GM23338 (cell line): ENCODE data around the gene ZNF148. TPM values are rescaled to one million over a fixed set of nuclear protein-coding genes. Genes with fewer than 3 reads are reported as not detected.

Experiments
- ATAC-seq: fragments of 200-7000 bp; cut with Tn5 transposase; 3 replicates; pipeline ENCODE4 v1.9.1; 2020
- DNase-seq: peaks from one replicate; pipeline ENCODE4 v3.0.0-alpha.2; 2015; ENCODE audit warnings: low spot score
- H2AFZ ChIP-seq: fragments of 200-600 bp; sonication (generic); 2 replicates; pipeline ENCODE4 v1.8.0; 2016; ENCODE audit warnings: antibody characterized with exemption, mild to moderate bottlenecking, moderate library complexity
- H3F3A ChIP-seq: fragments of 200-600 bp; sonication (generic); replicated peaks from 2 replicates; pipeline ENCODE4 v1.8.0; 2017; ENCODE audit warnings: antibody characterized with exemption, mixed run types, low read depth
- H3K27ac ChIP-seq: fragments of 200-600 bp; sonication (generic); 2 replicates; pipeline ENCODE4 v1.6.1; 2016; ENCODE audit warnings: low read depth
- H3K27me3 ChIP-seq: fragments of 200-600 bp; sonication (generic); 2 replicates; pipeline ENCODE4 v1.8.0; 2016; ENCODE audit warnings: mild to moderate bottlenecking, mixed run types, moderate library complexity; ENCODE audit not compliant: insufficient read depth
- H3K36me3 ChIP-seq: fragments of 200-600 bp; sonication (generic); 2 replicates; pipeline ENCODE4 v1.8.0; 2016; ENCODE audit warnings: mild to moderate bottlenecking; ENCODE audit not compliant: insufficient read depth
- H3K4me1 ChIP-seq: fragments of 200-600 bp; sonication (generic); 2 replicates; pipeline ENCODE4 v1.8.0; 2016; ENCODE audit warnings: mild to moderate bottlenecking, moderate library complexity; ENCODE audit not compliant: insufficient read depth
- H3K4me2 ChIP-seq: fragments of 200-600 bp; sonication (generic); 2 replicates; pipeline ENCODE4 v1.7.1; 2017; ENCODE audit warnings: mixed run types
- H3K4me3 ChIP-seq: fragments of 200-600 bp; sonication (generic); 2 replicates; pipeline ENCODE4 v1.6.1; 2016; ENCODE audit warnings: mixed run types
- H3K79me2 ChIP-seq: fragments of 200-600 bp; sonication (generic); replicated peaks from 2 replicates; pipeline ENCODE4 v1.8.0; 2017; ENCODE audit warnings: mild to moderate bottlenecking; ENCODE audit not compliant: insufficient read depth
- H3K9me2 ChIP-seq: fragments of 200-600 bp; sonication (generic); 2 replicates; pipeline ENCODE4 v1.8.0; 2017; ENCODE audit not compliant: insufficient read depth
- H4K20me1 ChIP-seq: fragments of 200-600 bp; sonication (generic); replicated peaks from 2 replicates; pipeline ENCODE4 v1.8.0; 2017; ENCODE audit warnings: mild to moderate bottlenecking; ENCODE audit not compliant: insufficient read depth
- H3K27ac Mint-ChIP-seq: 2 replicates; pipeline ENCODE4 v1.8.0; 2020; ENCODE audit warnings: inconsistent platforms, mild to moderate bottlenecking, moderate library complexity, mixed read lengths
- H3K27me3 Mint-ChIP-seq: 3 replicates; pipeline ENCODE4 v1.8.0; 2022; ENCODE audit warnings: low read depth, mild to moderate bottlenecking, moderate library complexity, mixed read lengths, inconsistent platforms; ENCODE audit not compliant: insufficient read depth, poor library complexity
- H3K36me3 Mint-ChIP-seq: 3 replicates; pipeline ENCODE4 v1.8.0; 2021; ENCODE audit warnings: low read depth, mild to moderate bottlenecking, inconsistent platforms, moderate library complexity, mixed read lengths
- H3K4me1 Mint-ChIP-seq: 3 replicates; pipeline ENCODE4 v1.8.0; 2020; ENCODE audit warnings: mild to moderate bottlenecking, inconsistent platforms, mixed read lengths
- H3K4me3 Mint-ChIP-seq: 3 replicates; pipeline ENCODE4 v1.8.0; 2021; ENCODE audit warnings: moderate library complexity, mild to moderate bottlenecking, inconsistent platforms, mixed read lengths
- H3K9me3 Mint-ChIP-seq: 3 replicates; pipeline ENCODE4 v1.8.0; 2020; ENCODE audit warnings: moderate library complexity, mild to moderate bottlenecking, inconsistent platforms, mixed read lengths
- CREB1 ChIP-seq: fragments of 250-450 bp; sonication (Bioruptor Pico); IDR thresholded peaks from 2 replicates; pipeline ENCODE4 v1.5.0; 2020; ENCODE audit warnings: low read depth, mild to moderate bottlenecking, moderate library complexity
- EZH2 ChIP-seq: fragments of 200-600 bp; sonication (generic); IDR thresholded peaks from one replicate; pipeline ENCODE4 v1.8.0; 2017; ENCODE audit warnings: antibody characterized with exemption, mild to moderate bottlenecking, low read depth; ENCODE audit not compliant: unreplicated experiment
- EZH2phosphoT487 ChIP-seq: fragments of 200-600 bp; sonication (generic); IDR thresholded peaks from one replicate; pipeline ENCODE4 v1.8.1; 2018; ENCODE audit warnings: antibody characterized with exemption; ENCODE audit not compliant: unreplicated experiment
- JUNB ChIP-seq: IDR thresholded peaks from one replicate; pipeline ENCODE4 v1.6.1; 2016; ENCODE audit warnings: antibody characterized with exemption; ENCODE audit not compliant: unreplicated experiment
- NANOG ChIP-seq: IDR thresholded peaks from 2 replicates; pipeline ENCODE4 v1.6.1; 2016; ENCODE audit warnings: antibody characterized with exemption, borderline replicate concordance
- POLR2AphosphoS5 ChIP-seq: IDR thresholded peaks from 2 replicates; pipeline ENCODE4 v1.6.1; 2016; ENCODE audit warnings: antibody characterized with exemption, low read depth
- STAT1 ChIP-seq: IDR thresholded peaks from one replicate; pipeline ENCODE4 v1.6.1; 2016; ENCODE audit warnings: antibody characterized with exemption; ENCODE audit not compliant: unreplicated experiment
- ZNF114 ChIP-seq: fragments of 250-450 bp; sonication (Bioruptor Pico); IDR thresholded peaks from 2 replicates; pipeline ENCODE4 v1.5.0; 2020; ENCODE audit warnings: mild to moderate bottlenecking, moderate library complexity
- ZNF331 ChIP-seq: fragments of 250-450 bp; sonication (Bioruptor Pico); IDR thresholded peaks from 2 replicates; pipeline ENCODE4 v1.5.0; 2020; ENCODE audit warnings: low read depth, mild to moderate bottlenecking, moderate library complexity
- polyA plus RNA-seq: library from polyadenylated mRNA; unstranded; fragments of >200 nt; fragmentation: Nextera tagmentation; extraction: Ambion mirVana; gene quantifications from 2 replicates; pipeline ENCODE4 v1.2.1, GENCODE V29; 2016
- total RNA-seq: library from RNA; depleted of rRNA; stranded (reverse); fragments of >200 nt; shearing (Covaris generic); gene quantifications from 2 replicates; pipeline ENCODE4 v1.2.3, GENCODE V29; 2014
- TF ChIP-seq, protein P1 (sequence below), 2 experiments: fragments of 200-600 bp in 1 of 2; sonication (generic) in 1 of 2; conservative IDR thresholded peaks; 2 replicates each; pipeline versions ENCODE4 v1.5.1 to v1.6.1; 2016 to 2017; ENCODE audit warnings: antibody characterized with exemption in 2 of 2, low read depth in 2 of 2, mild to moderate bottlenecking in 2 of 2, moderate library complexity in 1 of 2
- TF ChIP-seq, protein P2 (sequence below): IDR thresholded peaks from 2 replicates; pipeline ENCODE4 v1.6.1; 2016; ENCODE audit warnings: antibody characterized with exemption
- TF ChIP-seq, protein P3 (sequence below): IDR thresholded peaks from one replicate; pipeline ENCODE4 v1.6.1; 2018; ENCODE audit warnings: antibody characterized with exemption; ENCODE audit not compliant: unreplicated experiment

ZNF148 gene
- total and polyA plus RNA-seq, 2 experiments from 2014 or later: 13.9 to 16.9 TPM

DNA sequence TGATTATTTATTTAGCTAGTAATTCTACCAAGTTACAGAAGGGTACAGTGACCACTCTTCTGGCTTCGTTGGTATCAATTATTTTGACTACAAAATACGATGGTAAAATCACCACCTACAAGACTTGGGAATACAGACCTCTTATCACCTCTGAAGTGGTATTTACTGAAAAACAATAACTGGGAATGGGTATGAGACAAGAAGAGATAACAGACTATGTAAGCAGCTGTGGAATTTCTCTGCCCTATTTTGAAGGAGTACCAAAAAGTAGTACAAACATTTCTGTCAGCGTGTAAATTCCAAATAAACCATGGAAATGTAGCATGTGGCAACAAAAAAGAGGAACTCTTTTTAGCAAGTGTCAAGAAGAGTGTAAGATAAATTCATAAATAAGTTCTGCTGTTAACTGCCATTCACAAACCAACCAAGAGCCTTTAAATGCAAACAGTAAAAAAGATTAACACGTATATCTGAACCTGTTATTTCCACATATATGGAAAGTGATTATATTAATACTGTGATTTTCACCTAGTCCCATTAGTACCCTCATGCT is 85.6 kb downstream of the ZNF148 start:
- H3K36me3 Mint-ChIP-seq: peaks cover 6% of the 10 kb centered on the region; the same call in 1 of the 3 replicates
- Histone ChIP-seq H3K4me3 (no peak overlapping the region), H3K79me2 (no peaks in the 10 kb centered on the region), H3K9me2 (no peaks in the 10 kb centered on the region), H4K20me1 (no peaks in the 10 kb centered on the region), H3K36me3 (no peaks in the 10 kb centered on the region), H3K27ac (no peak overlapping the region), H3K4me1 (0 out of 2 replicates have a peak, but pooled peaks cover 8% of the 10 kb centered on the region), H3K4me2 (no peak overlapping the region), H2AFZ (no peak overlapping the region), H3K27me3 (no peaks in the 10 kb centered on the region), H3F3A (no peaks in the 10 kb centered on the region)
- no peak overlapping the region for H3K4me3 Mint-ChIP-seq
- ATAC-seq (no peak), DNase-seq (no peak)
- no peaks in the 10 kb centered on the region for H3K9me3 Mint-ChIP-seq
- no peak overlapping the region for H3K27ac Mint-ChIP-seq
- no peak for TF ChIP-seq JUNB
- TF ChIP-seq, protein P1, sequence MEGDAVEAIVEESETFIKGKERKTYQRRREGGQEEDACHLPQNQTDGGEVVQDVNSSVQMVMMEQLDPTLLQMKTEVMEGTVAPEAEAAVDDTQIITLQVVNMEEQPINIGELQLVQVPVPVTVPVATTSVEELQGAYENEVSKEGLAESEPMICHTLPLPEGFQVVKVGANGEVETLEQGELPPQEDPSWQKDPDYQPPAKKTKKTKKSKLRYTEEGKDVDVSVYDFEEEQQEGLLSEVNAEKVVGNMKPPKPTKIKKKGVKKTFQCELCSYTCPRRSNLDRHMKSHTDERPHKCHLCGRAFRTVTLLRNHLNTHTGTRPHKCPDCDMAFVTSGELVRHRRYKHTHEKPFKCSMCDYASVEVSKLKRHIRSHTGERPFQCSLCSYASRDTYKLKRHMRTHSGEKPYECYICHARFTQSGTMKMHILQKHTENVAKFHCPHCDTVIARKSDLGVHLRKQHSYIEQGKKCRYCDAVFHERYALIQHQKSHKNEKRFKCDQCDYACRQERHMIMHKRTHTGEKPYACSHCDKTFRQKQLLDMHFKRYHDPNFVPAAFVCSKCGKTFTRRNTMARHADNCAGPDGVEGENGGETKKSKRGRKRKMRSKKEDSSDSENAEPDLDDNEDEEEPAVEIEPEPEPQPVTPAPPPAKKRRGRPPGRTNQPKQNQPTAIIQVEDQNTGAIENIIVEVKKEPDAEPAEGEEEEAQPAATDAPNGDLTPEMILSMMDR (conservative IDR thresholded peaks at IDR 0.05; ENCODE audit: low read depth in 2 of 2): no peak
- TF ChIP-seq ZNF114 (CRISPR knock-in tag): no peak
- H3K27me3 Mint-ChIP-seq: no peaks in the 10 kb centered on the region
- H3K4me1 Mint-ChIP-seq: peaks cover 6% of the 10 kb centered on the region

DNA sequence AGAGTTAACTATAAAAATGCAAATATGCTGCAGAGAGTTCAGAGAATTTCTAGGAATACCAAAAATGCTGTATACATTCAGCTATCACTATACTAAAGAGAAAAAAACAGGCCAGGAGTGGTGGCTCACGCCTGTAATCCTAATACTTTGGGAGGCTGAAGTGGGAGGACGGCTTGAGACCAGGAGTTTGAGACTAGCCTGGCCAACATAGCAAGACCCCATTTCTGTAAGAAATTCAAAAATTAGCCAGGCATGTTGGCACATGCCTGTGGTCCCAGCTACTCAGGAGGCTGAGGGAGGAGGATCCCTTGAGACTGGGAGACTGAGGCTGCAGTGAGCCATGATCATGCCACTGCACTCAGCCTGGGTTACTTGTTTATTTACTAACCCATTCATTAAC is 87.9 kb downstream of the ZNF148 start:
- H3K4me3 Mint-ChIP-seq: no peak overlapping the region
- no peaks in the 10 kb centered on the region for H3K36me3 ChIP-seq
- H3F3A ChIP-seq: no peaks in the 10 kb centered on the region
- peaks cover 26% of the 10 kb centered on the region for H3K4me1 ChIP-seq
- no peaks in the 10 kb centered on the region for H3K9me2 ChIP-seq
- DNase-seq: no peak
- H3K27me3 Mint-ChIP-seq: no peaks in the 10 kb centered on the region
- no peaks in the 10 kb centered on the region for H3K9me3 Mint-ChIP-seq
- H4K20me1 ChIP-seq: no peaks in the 10 kb centered on the region
- H3K4me3 ChIP-seq: no peak overlapping the region
- ATAC-seq: no peak
- peaks cover 26% of the 10 kb centered on the region for H3K4me1 Mint-ChIP-seq
- H3K27ac ChIP-seq: no peak overlapping the region
- H2AFZ ChIP-seq: no peak overlapping the region
- no peaks in the 10 kb centered on the region; the same call in 1 of the 2 replicates for H3K79me2 ChIP-seq
- no peak overlapping the region for H3K27ac Mint-ChIP-seq
- no peaks in the 10 kb centered on the region for H3K27me3 ChIP-seq
- H3K36me3 Mint-ChIP-seq: peaks cover 6% of the 10 kb centered on the region; the same call in 1 of the 3 replicates
- H3K4me2 ChIP-seq: no peak overlapping the region
- no peak for TF ChIP-seq POLR2AphosphoS5
- no peak for TF ChIP-seq ZNF114 (CRISPR knock-in tag)
- TF ChIP-seq, protein P2, sequence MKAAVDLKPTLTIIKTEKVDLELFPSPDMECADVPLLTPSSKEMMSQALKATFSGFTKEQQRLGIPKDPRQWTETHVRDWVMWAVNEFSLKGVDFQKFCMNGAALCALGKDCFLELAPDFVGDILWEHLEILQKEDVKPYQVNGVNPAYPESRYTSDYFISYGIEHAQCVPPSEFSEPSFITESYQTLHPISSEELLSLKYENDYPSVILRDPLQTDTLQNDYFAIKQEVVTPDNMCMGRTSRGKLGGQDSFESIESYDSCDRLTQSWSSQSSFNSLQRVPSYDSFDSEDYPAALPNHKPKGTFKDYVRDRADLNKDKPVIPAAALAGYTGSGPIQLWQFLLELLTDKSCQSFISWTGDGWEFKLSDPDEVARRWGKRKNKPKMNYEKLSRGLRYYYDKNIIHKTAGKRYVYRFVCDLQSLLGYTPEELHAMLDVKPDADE: no peak
- TF ChIP-seq JUNB: no peak
- TF ChIP-seq, protein P1 (conservative IDR thresholded peaks at IDR 0.05; ENCODE audit: low read depth in 2 of 2): no peak
- TF ChIP-seq, protein P3, sequence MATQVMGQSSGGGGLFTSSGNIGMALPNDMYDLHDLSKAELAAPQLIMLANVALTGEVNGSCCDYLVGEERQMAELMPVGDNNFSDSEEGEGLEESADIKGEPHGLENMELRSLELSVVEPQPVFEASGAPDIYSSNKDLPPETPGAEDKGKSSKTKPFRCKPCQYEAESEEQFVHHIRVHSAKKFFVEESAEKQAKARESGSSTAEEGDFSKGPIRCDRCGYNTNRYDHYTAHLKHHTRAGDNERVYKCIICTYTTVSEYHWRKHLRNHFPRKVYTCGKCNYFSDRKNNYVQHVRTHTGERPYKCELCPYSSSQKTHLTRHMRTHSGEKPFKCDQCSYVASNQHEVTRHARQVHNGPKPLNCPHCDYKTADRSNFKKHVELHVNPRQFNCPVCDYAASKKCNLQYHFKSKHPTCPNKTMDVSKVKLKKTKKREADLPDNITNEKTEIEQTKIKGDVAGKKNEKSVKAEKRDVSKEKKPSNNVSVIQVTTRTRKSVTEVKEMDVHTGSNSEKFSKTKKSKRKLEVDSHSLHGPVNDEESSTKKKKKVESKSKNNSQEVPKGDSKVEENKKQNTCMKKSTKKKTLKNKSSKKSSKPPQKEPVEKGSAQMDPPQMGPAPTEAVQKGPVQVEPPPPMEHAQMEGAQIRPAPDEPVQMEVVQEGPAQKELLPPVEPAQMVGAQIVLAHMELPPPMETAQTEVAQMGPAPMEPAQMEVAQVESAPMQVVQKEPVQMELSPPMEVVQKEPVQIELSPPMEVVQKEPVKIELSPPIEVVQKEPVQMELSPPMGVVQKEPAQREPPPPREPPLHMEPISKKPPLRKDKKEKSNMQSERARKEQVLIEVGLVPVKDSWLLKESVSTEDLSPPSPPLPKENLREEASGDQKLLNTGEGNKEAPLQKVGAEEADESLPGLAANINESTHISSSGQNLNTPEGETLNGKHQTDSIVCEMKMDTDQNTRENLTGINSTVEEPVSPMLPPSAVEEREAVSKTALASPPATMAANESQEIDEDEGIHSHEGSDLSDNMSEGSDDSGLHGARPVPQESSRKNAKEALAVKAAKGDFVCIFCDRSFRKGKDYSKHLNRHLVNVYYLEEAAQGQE: no peak
- TF ChIP-seq EZH2: no peak
- TF ChIP-seq NANOG: no peak
- TF ChIP-seq EZH2phosphoT487: no peak
- no peak for TF ChIP-seq CREB1 (CRISPR knock-in tag)
- no peak for TF ChIP-seq STAT1
- no peak for TF ChIP-seq ZNF331 (CRISPR knock-in tag)
